ENCODE measurements around the gene TTF2. TPM values are rescaled to one million over a fixed set of nuclear protein-coding genes. Genes with fewer than 3 reads are reported as not detected.

TTF2 gene
- total and polyA plus RNA-seq, 2 experiments from 2014 or later = 84.7 to 85.4 TPM

DNA sequence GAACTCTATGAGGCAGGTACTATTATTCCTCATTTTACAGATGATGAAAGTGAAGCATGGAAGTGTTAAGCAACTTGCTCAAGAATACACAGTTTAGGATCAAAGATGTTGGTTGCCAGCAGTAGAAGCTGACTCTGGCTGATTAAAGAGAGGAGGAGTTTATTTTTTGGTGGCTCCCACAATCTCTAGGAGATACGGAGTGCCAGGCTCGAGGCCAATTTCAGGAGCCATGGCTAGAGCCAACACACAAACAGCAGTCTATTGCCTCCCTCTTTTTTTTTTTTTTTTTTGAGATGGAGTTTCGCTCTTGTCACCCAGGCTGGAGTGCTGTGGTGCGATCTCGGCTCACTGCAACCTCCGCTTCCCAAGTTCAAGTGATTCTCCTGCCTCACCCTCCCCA, 19.6 kb downstream of the TTF2 start:
- Mint-ChIP-seq H3K27ac (no peak overlapping the region), H3K36me3 (ENCODE audit: low read depth) (peaks cover 81% of the 10 kb centered on the region), H3K4me3 (no peak overlapping the region), H3K4me1 (no peaks in the 10 kb centered on the region), H3K9me3 (no peaks in the 10 kb centered on the region), H3K27me3 (ENCODE audit: insufficient read depth, low read depth, poor library complexity) (no peaks in the 10 kb centered on the region)
- Histone ChIP-seq H3K27ac (ENCODE audit: low read depth) (no peak overlapping the region), H3F3A (replicated peaks; ENCODE audit: low read depth) (no peaks in the 10 kb centered on the region), H3K79me2 (replicated peaks; ENCODE audit: insufficient read depth) (no peaks in the 10 kb centered on the region), H4K20me1 (replicated peaks; ENCODE audit: insufficient read depth) (no peaks in the 10 kb centered on the region; the same call in none of the 2 replicates), H3K4me2 (no peak overlapping the region), H3K4me3 (no peak overlapping the region), H3K4me1 (ENCODE audit: insufficient read depth) (no peaks in the 10 kb centered on the region), H3K27me3 (ENCODE audit: insufficient read depth) (no peaks in the 10 kb centered on the region), H2AFZ (no peak overlapping the region), H3K36me3 (ENCODE audit: insufficient read depth) (peaks cover 92% of the 10 kb centered on the region), H3K9me2 (ENCODE audit: insufficient read depth) (no peaks in the 10 kb centered on the region)
- TF ChIP-seq JUNB (IDR thresholded peaks at IDR 0.05; ENCODE audit: unreplicated experiment) (no peak), ETS1 (IDR thresholded peaks at IDR 0.05) (no peak), ZNF331 (CRISPR knock-in tag; IDR thresholded peaks at IDR 0.05; ENCODE audit: low read depth) (no peak), ZNF462 (CRISPR knock-in tag; IDR thresholded peaks at IDR 0.05) (no peak), STAT1 (IDR thresholded peaks at IDR 0.05; ENCODE audit: unreplicated experiment) (no peak), ZNF114 (CRISPR knock-in tag; IDR thresholded peaks at IDR 0.05) (no peak), EZH2 (IDR thresholded peaks at IDR 0.05; ENCODE audit: low read depth, unreplicated experiment) (no peak), REST (IDR thresholded peaks at IDR 0.05; ENCODE audit: unreplicated experiment) (no peak), EZH2phosphoT487 (IDR thresholded peaks at IDR 0.05; ENCODE audit: unreplicated experiment) (no peak)
- TF ChIP-seq, protein P1, sequence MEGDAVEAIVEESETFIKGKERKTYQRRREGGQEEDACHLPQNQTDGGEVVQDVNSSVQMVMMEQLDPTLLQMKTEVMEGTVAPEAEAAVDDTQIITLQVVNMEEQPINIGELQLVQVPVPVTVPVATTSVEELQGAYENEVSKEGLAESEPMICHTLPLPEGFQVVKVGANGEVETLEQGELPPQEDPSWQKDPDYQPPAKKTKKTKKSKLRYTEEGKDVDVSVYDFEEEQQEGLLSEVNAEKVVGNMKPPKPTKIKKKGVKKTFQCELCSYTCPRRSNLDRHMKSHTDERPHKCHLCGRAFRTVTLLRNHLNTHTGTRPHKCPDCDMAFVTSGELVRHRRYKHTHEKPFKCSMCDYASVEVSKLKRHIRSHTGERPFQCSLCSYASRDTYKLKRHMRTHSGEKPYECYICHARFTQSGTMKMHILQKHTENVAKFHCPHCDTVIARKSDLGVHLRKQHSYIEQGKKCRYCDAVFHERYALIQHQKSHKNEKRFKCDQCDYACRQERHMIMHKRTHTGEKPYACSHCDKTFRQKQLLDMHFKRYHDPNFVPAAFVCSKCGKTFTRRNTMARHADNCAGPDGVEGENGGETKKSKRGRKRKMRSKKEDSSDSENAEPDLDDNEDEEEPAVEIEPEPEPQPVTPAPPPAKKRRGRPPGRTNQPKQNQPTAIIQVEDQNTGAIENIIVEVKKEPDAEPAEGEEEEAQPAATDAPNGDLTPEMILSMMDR (conservative IDR thresholded peaks at IDR 0.05; ENCODE audit: low read depth in 2 of 2) = no peak
- no peak for DNase-seq (ENCODE audit: low spot score)
- ATAC-seq = no peak
